Mesenteric fat pad (tissue), 1 donor: ENCODE results near the gene RGPD8. TPM values are rescaled to one million over a fixed set of nuclear protein-coding genes. Genes with fewer than 3 reads are reported as not detected.

Experiments
- DNase-seq: peaks from one replicate; pipeline ENCODE4 v3.0.0-alpha.2; 2020; ENCODE audit warnings: low spot score
- total RNA-seq: library from RNA; stranded (reverse); fragmentation: NEBNext Ultra II Directional; extraction: Animal tissue kit (Norgen Biotek cat#: 25700); gene quantifications from one replicate; pipeline ENCODE4 v1.2.1, GENCODE V29; 2021
- donor health status: DM: yes; HTN: yes; CAD: no.

Gene RGPD8
- total RNA-seq, 1 donor from 2014 or later, result 21.6 TPM

- no peak for DNase-seq
Observed at GRCh38 chr2:112335600-112335999, 97.8 kb downstream of the RGPD8 start.

GRCh38 chr2:112332123-112332696 is 101.2 kb downstream of the RGPD8 start:
- no peak for DNase-seq

GRCh38 chr2:112322919-112323318 is 110.5 kb downstream of the RGPD8 start:
- DNase-seq, result no peak

- DNase-seq, result no peak
Observed at GRCh38 chr2:112321375-112322320, 111.8 kb downstream of the RGPD8 start.

Other genes with a start within 250 kb of the RGPD8 start
- 5.3 TPM for gene ZC3H8, start 178.6 kb downstream of the RGPD8 start, total RNA-seq
- 8.8 TPM for gene ZC3H6, start 158.0 kb downstream of the RGPD8 start, total RNA-seq
- gene TTL, start 48.5 kb upstream of the RGPD8 start, total RNA-seq, result 40.0 TPM
- 20.3 TPM for gene POLR1B, start 108.8 kb upstream of the RGPD8 start, total RNA-seq
- gene CHCHD5, start 151.0 kb upstream of the RGPD8 start, total RNA-seq, result 21.0 TPM
- 46.5 TPM for gene SLC20A1, start 212.3 kb upstream of the RGPD8 start, total RNA-seq